B cell (primary cell): ENCODE measurements around the gene MEIS2.

Experiments used
- CTCF ChIP-seq: fragments of 200-600 bp; IDR thresholded peaks from one replicate; pipeline ENCODE4 v1.8.0; 2022; ENCODE audit warnings: antibody characterized with exemption, mild to moderate bottlenecking
- EZH2 ChIP-seq: IDR thresholded peaks from 2 replicates; pipeline ENCODE4 v1.6.1; 2012; ENCODE audit warnings: borderline replicate concordance, low read depth, mild to moderate bottlenecking, moderate library complexity, low read length; ENCODE audit not compliant: insufficient read depth, poor library complexity, severe bottlenecking

GRCh38 chr15:37143351-37143750 is 43.0 kb upstream of the MEIS2 start:
- TF ChIP-seq CTCF (no peak), EZH2 (no peak)
